Parathyroid adenoma (tissue), 2 donors: Measurements from ENCODE around the gene ZIC2.

Experiments used
- H2AFZ ChIP-seq: fragments of 300-600 bp; sonication (generic); one replicate; pipeline ENCODE4 v1.7.0; 2017; ENCODE audit warnings: antibody characterized with exemption, mild to moderate bottlenecking
- H3K27ac ChIP-seq: fragments of 300-600 bp; sonication (generic); one replicate; pipeline ENCODE4 v1.7.0; 2017
- H3K27me3 ChIP-seq: fragments of 300-600 bp; sonication (generic); one replicate; pipeline ENCODE4 v1.7.0; 2017; ENCODE audit warnings: low read length; ENCODE audit not compliant: control insufficient read depth, insufficient read depth
- H3K36me3 ChIP-seq: fragments of 300-600 bp; sonication (generic); one replicate; pipeline ENCODE4 v1.7.0; 2017; ENCODE audit warnings: low read length; ENCODE audit not compliant: control insufficient read depth, insufficient read depth
- H3K4me1 ChIP-seq: fragments of 300-600 bp; sonication (generic); one replicate; pipeline ENCODE4 v1.7.0; 2017; ENCODE audit warnings: control low read depth
- H3K4me2 ChIP-seq: fragments of 300-600 bp; sonication (generic); one replicate; pipeline ENCODE4 v1.7.0; 2017; ENCODE audit warnings: low read length
- H3K4me3 ChIP-seq: fragments of 300-600 bp; sonication (generic); one replicate; pipeline ENCODE4 v1.7.0; 2017; ENCODE audit warnings: low read depth, low read length
- H3K79me2 ChIP-seq: fragments of 300-600 bp; sonication (generic); one replicate; pipeline ENCODE4 v1.7.0; 2017; ENCODE audit warnings: control low read depth
- H3K9ac ChIP-seq: fragments of 300-600 bp; sonication (generic); one replicate; pipeline ENCODE4 v1.7.0; 2017; ENCODE audit warnings: mild to moderate bottlenecking
- H3K9me3 ChIP-seq: fragments of 300-600 bp; sonication (generic); one replicate; pipeline ENCODE4 v1.7.0; 2017; ENCODE audit warnings: low read length; ENCODE audit not compliant: control insufficient read depth
- TF ChIP-seq, protein P1 (sequence below): fragments of 300-600 bp; sonication (generic); IDR thresholded peaks from one replicate; pipeline ENCODE4 v1.7.0; 2017; ENCODE audit warnings: antibody characterized with exemption, mild to moderate bottlenecking
- donor health status: primary hyperparathyroidism.

The ZIC2 gene

DNA sequence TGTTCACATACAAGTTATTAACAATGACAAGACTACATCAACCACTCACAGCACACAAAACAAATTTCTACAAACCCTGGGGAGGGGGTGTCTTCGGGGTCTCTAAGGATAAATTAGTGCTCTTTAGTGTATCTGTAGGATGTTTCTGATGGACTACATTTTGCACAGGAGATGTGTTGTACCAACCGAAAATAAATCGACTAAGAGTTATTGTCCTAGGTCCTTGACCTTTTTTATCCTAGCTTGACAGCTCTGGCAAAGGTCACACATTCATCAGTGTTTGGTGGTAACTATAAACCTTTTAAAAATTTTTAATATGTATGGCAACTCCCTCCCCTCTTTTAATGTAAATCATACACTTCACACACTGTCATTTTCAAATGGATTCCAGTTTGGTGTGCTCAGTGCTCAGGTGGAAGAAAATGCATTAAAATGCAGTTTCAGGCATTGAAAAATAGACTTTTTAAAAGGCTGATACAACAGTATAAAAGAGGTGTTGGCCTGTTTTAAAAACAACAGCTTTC, 17.7 kb upstream of the ZIC2 start:
- H3K27ac ChIP-seq: no peak overlapping the region
- no peaks in the 10 kb centered on the region for H3K79me2 ChIP-seq
- no peak overlapping the region for H2AFZ ChIP-seq
- no peaks in the 10 kb centered on the region for H3K9me3 ChIP-seq
- no peak overlapping the region for H3K9ac ChIP-seq
- TF ChIP-seq, protein P1, sequence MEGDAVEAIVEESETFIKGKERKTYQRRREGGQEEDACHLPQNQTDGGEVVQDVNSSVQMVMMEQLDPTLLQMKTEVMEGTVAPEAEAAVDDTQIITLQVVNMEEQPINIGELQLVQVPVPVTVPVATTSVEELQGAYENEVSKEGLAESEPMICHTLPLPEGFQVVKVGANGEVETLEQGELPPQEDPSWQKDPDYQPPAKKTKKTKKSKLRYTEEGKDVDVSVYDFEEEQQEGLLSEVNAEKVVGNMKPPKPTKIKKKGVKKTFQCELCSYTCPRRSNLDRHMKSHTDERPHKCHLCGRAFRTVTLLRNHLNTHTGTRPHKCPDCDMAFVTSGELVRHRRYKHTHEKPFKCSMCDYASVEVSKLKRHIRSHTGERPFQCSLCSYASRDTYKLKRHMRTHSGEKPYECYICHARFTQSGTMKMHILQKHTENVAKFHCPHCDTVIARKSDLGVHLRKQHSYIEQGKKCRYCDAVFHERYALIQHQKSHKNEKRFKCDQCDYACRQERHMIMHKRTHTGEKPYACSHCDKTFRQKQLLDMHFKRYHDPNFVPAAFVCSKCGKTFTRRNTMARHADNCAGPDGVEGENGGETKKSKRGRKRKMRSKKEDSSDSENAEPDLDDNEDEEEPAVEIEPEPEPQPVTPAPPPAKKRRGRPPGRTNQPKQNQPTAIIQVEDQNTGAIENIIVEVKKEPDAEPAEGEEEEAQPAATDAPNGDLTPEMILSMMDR: no peak
- H3K4me2 ChIP-seq: no peak overlapping the region
- H3K27me3 ChIP-seq: peaks cover 32% of the 10 kb centered on the region
- no peak overlapping the region for H3K4me3 ChIP-seq
- no peaks in the 10 kb centered on the region for H3K36me3 ChIP-seq
- no peaks in the 10 kb centered on the region for H3K4me1 ChIP-seq

DNA sequence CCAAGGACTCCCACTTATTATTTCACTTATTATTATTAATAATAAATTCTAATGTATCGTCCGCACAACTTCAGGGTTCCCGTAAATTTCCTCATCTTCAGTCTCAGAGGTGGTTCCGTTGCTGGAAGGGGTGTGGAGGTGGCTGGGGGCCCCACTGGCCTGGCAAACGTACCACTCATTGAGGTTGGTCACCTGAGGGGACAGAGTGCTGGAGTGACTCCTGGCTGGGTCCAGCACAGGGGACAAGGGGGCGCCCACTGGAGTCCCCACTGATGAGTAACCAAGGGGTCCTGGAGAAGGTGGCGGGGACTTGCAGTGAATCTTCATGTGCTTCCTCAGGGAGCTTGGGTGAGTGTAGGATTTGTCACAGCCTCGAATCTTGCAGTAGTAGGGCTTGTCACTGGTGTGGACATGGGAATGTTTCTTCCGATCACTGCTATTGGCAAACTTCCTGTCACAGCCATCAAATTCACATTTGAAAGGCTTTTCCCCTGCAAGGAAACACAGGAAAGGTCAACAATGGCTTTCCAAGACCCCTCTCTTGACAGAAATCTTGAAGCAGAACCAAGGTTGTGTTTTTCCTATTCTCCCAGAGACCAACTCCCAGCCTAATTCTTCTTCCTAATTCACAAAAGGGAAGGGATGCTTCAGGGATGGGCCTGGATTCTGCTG, 16.1 kb upstream of the ZIC2 start:
- Histone ChIP-seq H3K79me2 (no peaks in the 10 kb centered on the region), H3K36me3 (no peaks in the 10 kb centered on the region), H3K4me2 (no peak overlapping the region), H3K4me3 (no peak overlapping the region), H3K27me3 (peaks cover 28% of the 10 kb centered on the region), H3K9me3 (no peaks in the 10 kb centered on the region), H3K4me1 (no peaks in the 10 kb centered on the region), H3K27ac (no peak overlapping the region), H3K9ac (no peak overlapping the region), H2AFZ (no peak overlapping the region)
- TF ChIP-seq, protein P1: no peak

DNA sequence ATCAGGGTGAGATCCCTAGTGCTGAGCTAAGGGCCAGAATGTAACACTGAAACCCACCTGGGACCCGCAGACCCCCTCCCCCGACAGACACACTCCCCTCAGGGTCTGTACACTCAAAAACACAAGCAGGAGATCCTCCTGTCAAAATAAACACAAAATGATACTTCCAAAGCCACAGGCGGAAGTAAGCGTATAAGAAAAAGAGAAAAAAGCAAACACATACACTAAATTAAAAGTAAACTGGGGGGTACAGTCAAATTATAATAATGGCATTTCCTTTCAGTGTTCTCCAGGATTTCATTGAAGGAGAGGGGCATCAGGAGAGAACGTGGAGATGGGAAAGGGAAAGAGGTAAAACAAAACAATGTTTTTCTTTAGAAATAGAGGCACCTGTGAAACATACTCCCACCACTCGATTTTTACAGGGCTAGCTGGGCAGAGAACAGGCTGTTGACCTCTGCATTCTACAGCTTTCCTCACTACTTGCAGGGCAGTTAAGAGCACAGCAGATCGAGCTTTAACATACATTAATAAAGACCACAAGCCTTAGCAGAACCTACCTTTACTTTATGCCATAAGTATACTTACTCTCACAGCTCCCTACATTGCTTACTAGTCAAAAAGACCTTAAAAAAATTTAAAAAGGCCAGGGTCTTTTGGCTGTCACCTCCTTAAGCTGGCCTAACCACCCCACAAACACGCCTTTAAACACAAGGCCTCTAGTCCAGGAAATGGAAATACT, 15.3 kb upstream of the ZIC2 start:
- no peaks in the 10 kb centered on the region for H3K36me3 ChIP-seq
- H3K4me3 ChIP-seq: no peak overlapping the region
- H3K4me1 ChIP-seq: no peaks in the 10 kb centered on the region
- H3K27me3 ChIP-seq: peaks cover 26% of the 10 kb centered on the region
- H3K27ac ChIP-seq: no peak overlapping the region
- no peak overlapping the region for H2AFZ ChIP-seq
- H3K9ac ChIP-seq: no peak overlapping the region
- no peak overlapping the region for H3K4me2 ChIP-seq
- no peaks in the 10 kb centered on the region for H3K79me2 ChIP-seq
- no peaks in the 10 kb centered on the region for H3K9me3 ChIP-seq
- TF ChIP-seq, protein P1: no peak

DNA sequence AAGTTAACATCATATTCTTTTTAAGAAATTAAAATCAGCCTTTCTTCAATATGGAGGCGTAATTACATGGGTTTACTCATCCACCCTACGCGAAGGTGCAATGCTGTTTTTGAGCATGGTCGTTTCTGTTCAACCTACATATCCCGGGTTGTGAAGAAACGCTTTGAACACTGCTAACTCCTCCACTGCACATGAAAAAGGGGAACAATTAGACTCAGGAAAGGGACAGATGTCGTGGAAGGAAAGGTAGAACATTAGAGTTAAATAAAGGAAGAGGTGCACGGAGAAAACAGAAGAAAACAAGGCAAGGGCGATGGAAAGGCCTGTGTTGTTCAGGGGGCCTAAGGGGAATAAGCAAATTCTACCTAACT, 14.1 kb upstream of the ZIC2 start:
- Histone ChIP-seq H3K9ac (no peak overlapping the region), H3K9me3 (no peaks in the 10 kb centered on the region), H3K27me3 (peaks cover 34% of the 10 kb centered on the region), H3K4me2 (no peak overlapping the region), H3K79me2 (no peaks in the 10 kb centered on the region), H3K27ac (no peak overlapping the region), H3K36me3 (no peaks in the 10 kb centered on the region), H3K4me1 (no peaks in the 10 kb centered on the region), H3K4me3 (no peak overlapping the region), H2AFZ (no peak overlapping the region)
- TF ChIP-seq, protein P1: no peak
